GM12872 (cell line): Measurements from ENCODE around the gene MANSC4.
A peak's percentile ranks its signal among the peaks of the same experiment; 100 is the strongest.

Source experiments
- CTCF ChIP-seq: IDR thresholded peaks from 3 replicates; pipeline ENCODE4 v1.5.1; 2011; ENCODE audit warnings: low read depth, mild to moderate bottlenecking, low read length, moderate library complexity; ENCODE audit not compliant: insufficient read depth

The MANSC4 gene

GRCh38 chr12:27779920-27780611, at the start of gene MANSC4, which contains the start of gene KLHL42:
MANSC4 (minus strand) TSS chr12:27780236; CDS start chr12:27771276, 8,960 bp downstream.
KLHL42 (plus strand) TSS chr12:27780233; CDS start chr12:27780331, 98 bp downstream.
- no peak for TF ChIP-seq CTCF

- no peak for TF ChIP-seq CTCF
Measured at GRCh38 chr12:27828196-27828595, 48.2 kb upstream of the MANSC4 start.

DNA sequence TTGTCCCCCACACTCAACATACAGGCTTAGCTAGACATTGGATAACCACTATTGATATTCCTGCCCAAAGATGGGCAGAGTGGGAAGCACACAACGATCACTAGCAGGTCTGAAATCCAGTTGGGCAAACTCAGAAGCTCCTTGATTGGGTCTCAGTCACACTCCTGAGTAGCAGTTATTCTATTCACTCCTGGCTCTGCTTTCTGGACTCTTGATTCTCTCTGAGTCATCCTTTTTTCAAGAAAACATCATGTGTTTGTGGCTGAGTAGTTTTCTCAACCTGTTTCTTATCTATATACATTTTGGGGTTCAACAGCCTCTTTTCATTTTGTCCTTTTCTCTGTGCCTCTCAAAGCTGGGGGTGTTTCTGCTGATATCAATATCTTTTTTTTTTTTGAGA, 46.0 kb upstream of the MANSC4 start:
- no peak for TF ChIP-seq CTCF

- TF ChIP-seq CTCF = no peak
Measured at GRCh38 chr12:27824126-27824842, 44.2 kb upstream of the MANSC4 start.

GRCh38 chr12:27823038-27823437, 43.0 kb upstream of the MANSC4 start:
- no peak for TF ChIP-seq CTCF

GRCh38 chr12:27822076-27822712, 42.2 kb upstream of the MANSC4 start:
- TF ChIP-seq CTCF = no peak

DNA sequence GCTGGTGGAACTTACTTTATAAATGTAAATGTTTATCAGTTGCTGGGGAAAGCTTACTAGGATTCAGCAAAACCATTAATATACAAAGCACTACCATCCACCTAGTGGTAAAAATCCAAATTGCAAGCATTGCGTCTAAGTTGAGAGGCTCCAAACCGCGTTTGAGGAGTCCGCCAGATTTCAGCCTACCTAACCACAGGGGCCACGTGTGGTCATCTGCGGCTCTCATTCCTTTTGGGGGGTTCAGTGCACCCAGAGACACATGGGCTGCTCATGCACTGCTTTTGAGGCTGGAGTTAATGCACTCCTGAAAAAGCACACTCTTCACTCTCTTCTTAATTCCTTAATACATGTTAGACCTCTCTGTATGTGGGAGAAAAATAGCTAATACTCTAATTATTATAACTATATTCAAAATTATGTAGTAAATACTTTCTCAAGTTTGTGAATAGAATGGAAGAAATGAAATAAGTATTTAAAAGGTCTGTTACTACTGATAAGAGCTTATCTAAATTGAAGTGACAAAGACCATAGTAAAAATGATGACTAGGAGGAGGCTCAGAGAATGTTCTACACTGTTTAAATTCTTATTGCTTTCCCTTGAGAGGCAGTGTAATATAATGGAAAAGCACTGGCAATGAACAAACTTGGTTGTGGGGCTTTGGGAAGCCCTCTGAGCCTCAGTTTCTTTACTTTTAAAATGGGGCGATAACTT, 41.4 kb upstream of the MANSC4 start:
- peak; percentile 78 for TF ChIP-seq CTCF
